Right lung (tissue), 5 donors: ENCODE measurements around the gene NDUFA6. TPM values are rescaled to one million over a fixed set of nuclear protein-coding genes. Genes with fewer than 3 reads are reported as not detected.
A peak's percentile ranks its signal among the peaks of the same experiment; 100 is the strongest.
"Not testable (repeated sequence)": the region's sequence is repeated elsewhere in the genome, so short reads cannot be mapped to it uniquely, and the experiment has no call there.

ENCODE experiments used
- DNase-seq, 2 donors: peaks; one replicate each; pipeline ENCODE4 v3.0.0-alpha.2; 2013
- polyA plus RNA-seq, 5 donors: library from polyadenylated mRNA; unstranded; fragments of 120-200 nt; gene quantifications; one replicate each; pipeline versions ENCODE4 v1.2.1 to v1.2.3, GENCODE V29; 2013; ENCODE audit warnings: inconsistent platforms in 1 of 5, low replicate concordance in 1 of 5; ENCODE audit not compliant: insufficient read length in 5 of 5, insufficient read depth in 1 of 5

Gene NDUFA6
- polyA plus RNA-seq, 5 donors: 69.4 to 117 (median 95.0) TPM

- DNase-seq: no peak
Measured at GRCh38 chr22:42073621-42074041, 16.9 kb downstream of the NDUFA6 start.

DNA sequence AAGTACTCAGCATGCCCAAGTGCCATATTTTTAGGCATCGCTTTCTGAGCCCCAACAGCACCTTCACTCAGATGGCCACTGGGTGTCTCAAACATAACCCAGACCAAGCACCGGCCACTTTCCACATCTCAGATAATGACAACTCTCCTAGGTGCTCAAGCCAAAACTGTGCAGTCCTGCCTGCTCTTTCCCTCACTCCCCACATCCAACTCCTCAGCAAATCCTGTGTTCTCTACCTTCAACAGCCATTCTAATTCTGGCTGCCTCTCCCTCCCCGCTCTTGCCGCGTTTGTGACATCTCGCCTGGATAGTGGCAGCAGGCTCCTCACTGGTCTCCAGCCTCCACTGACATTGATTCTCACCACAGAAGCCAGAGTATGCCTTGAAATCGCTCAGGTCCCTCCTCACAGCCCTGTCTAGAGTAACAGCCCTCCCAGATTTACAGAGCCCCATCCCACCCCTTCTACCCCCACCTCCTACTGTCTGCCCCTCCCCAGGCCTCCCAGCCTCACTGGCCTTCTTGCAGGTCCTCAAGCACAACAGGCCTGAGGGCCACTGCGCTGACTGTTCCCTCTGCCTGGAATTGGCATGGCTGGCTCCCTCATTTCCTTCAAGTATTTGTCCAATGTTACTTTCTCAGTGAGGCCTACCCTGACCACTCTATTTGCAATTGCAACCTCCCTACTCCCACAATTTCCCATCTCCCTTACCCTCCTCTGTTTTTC is 17.8 kb downstream of the NDUFA6 start:
- no peak for DNase-seq

- not testable (repeated sequence) for DNase-seq
Measured at GRCh38 chr22:42071508-42071907, 19.1 kb downstream of the NDUFA6 start.

DNA sequence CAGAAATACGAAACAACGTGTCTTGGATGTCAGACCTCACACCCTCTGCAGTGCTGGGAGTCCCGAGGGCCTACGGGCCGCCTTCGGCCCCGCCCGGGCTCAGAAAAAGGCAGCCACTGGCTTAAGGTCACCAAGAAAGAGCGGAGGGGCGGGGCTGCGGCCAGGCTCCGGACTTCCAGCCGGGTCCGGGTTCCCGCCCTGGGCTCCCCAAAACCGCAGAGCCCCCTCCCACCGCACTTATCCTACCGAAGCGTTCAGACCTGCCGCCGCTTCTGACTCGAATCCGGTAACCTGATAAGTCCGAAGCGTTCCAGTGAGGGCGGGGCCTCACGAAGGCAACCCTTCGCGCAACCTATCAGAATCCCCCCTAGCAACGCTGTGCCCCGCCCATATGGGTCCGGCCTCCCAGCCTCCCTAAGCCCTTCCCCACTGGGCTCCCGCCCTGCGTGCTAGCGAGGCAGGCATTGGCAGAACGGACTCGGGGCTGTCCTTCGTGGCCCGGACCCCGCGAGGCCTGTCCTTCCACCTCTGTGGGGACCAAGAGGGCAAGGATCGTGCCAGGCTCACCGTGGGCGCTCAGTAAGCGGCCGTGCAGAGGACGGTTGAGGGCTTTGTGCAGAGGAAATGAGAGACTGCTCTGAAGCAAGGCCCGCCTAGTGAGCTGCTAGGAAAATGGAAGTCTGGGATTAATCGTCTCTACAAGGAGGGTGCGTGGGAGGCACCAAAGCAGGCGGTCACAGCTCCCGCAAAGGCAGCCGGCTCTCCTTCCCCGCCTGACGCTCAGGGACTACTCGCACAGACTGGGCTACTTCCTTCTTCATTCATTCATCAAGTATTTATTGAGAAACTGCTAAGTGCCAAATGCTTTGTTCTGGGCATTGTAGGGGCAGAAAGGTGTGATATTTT is 19.8 kb downstream of the NDUFA6 start, which contains the start of gene NAGA:
Gene NAGA (minus strand): TSS at position 296 of the 906 bp plus-strand sequence. CDS start 515 bp downstream, outside the sequence.
- DNase-seq: peak; percentile 92 to 93

DNA sequence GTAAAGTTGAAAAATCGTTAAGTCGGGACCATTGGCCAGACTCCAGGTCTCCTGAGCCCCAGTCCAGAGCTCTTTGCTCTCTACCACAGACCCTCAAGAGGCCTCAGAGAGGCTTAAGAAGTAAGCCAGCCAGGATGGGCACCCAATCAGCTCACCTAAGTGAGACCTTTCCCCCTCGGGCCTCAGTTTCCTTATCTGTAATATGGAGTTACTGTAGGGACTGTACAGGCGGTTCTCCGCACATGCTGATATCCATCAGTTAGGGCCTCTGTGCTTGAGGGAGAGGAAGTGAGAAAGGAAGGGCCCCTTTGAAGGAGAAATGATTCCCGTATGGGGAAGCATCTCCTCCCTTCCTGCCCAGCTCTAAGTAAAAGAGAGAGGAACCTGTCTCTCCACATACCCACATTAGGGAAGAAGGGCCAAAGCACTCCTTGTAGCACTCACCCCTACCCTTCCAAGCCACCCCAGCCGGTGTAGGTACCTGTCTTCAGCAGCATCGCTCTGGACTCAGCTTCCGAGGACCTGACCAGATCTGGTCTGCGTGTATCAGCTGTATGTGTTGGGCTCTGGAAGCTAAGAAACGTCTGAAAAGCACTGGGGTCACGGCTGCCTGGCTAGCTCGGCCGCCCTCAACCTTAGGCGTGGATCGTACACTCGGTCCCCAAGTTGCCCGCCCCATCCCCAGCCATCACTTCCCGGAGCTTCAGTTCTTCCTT is 20.6 kb downstream of the NDUFA6 start:
- no peak for DNase-seq

DNA sequence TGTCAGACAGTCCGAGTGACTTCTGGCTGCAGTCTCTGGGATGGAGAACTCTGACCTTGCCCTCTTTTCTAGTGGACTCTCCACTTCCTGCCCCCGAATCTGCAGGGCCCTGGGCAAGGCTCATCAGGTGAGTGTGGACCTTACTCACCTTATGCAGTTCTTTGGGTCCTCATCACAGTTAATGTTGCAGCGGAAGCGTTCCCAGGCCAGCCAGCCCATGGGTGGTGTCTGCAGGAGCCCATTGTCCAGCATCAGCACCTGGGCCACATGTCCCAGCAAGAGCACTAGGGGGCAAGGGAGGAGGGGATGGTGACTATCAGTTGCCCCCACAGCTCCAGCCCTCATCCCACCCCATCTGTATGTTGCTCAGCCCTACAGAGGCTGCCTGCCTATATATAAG is 22.3 kb downstream of the NDUFA6 start:
- no peak for DNase-seq

GRCh38 chr22:42067671-42068251 is 22.8 kb downstream of the NDUFA6 start:
- DNase-seq: no peak

DNA sequence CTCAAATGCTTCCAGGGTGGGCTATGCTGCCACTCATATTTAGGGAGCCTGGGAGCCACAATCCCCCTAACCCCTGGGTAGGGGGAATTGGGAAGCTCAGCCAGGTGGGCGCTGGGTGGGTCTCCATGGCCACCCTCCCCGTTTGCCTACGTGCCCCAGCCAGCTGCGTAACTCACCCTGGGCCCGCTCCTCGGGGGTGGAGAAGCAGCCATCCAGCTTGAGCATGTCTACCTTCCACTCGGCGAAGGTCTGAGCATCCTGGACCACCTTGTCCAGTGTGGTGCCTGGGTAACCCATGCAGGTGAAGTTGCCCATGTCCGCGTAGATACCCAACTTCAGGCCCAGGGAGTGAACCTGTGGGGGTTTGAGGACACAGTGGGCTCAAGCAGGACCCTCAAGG is 23.6 kb downstream of the NDUFA6 start:
- no peak for DNase-seq

GRCh38 chr22:42066126-42066761 is 24.3 kb downstream of the NDUFA6 start:
- no peak for DNase-seq

DNA sequence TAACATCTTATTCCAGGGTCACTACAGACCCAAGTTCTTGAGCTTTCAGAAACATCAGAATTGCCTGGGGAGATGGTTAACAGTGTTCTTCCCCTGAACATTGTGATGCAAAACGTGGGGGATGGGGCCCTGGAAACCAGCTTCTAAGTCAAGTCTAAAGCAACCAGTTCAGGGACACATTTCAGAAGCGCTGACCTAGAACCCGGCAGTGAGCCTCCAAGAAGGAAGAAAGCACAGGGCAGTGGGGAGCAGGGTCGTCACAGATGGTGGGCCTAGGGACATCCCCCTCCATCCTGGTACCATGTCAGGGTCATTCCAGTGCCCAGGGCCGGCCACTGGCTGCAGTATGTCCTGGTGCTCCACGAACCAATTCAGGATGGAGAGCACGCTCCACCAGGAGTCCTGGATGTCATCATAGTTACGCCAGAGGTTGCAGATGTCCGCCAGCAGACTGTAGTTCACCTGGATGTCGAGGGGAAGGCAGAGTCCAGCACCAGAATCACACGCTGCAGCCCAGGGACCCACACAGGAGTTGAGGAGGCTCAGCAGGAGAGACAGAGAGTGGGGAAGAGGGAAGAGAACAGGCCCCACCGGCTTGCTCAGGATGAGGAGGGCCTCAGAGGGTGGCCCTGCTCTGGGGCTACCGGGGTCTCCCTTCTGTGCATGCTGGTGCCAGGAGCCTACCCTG is 25.0 kb downstream of the NDUFA6 start:
- DNase-seq: no peak

DNA sequence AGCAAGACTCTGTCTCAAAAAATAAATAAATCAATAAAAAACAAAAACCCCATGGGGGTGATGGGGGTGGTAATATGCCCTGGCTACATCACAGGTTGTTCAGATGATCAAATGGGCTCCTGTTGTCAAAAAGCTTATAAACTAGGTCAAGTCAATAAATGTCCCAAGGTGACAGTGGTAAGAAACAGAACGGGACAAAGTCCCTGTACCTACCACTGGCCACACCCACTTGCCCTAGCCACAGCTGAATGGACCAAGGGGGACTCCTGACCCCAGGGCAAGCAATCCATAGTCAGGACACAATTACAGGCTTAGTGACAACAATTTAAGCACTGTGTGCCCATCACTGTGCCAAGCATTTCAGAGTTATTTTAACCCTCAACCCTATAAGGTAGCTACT is 25.9 kb downstream of the NDUFA6 start:
- DNase-seq: no peak

- no peak for DNase-seq
Measured at GRCh38 chr22:42062506-42063170, 27.9 kb downstream of the NDUFA6 start.

DNA sequence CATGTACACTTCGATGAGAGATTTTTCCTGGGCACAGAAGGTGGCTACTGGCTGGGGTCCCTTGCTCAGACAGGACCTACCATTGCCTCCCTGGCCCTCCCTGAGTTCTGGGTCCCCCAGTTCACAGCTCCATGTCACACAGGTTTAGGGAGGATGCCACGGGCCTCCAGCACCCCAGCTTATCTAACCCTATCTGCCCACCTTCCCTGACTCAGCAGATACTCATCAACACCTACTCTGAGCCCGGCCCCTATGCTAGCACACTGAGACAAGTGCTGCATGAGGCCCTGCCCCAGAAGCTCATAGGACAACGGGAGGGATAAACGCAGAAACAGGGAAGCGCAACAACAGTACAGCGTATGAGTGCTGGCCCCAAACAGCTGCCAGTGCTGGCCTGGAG is 29.5 kb downstream of the NDUFA6 start:
- DNase-seq: no peak

DNA sequence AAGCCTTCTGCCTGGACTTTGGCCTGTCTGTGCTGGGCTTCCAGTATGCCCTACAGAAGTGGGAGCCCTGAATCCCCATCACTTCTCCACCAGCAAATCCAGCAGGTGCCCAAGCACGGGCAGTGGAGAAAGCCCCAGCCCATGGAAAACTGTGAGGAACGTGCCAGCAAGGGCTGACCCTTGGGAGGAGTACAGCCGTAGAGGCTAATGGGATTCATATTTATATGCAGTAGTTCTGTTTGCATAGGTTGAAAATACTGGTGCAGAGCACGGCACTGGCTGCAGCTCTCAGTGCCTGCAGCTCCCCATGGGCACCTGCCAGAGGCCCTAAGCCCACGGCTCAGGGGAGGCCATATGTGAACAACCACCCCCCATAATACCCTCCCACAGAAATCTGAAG is 30.1 kb downstream of the NDUFA6 start:
- DNase-seq: no peak

DNA sequence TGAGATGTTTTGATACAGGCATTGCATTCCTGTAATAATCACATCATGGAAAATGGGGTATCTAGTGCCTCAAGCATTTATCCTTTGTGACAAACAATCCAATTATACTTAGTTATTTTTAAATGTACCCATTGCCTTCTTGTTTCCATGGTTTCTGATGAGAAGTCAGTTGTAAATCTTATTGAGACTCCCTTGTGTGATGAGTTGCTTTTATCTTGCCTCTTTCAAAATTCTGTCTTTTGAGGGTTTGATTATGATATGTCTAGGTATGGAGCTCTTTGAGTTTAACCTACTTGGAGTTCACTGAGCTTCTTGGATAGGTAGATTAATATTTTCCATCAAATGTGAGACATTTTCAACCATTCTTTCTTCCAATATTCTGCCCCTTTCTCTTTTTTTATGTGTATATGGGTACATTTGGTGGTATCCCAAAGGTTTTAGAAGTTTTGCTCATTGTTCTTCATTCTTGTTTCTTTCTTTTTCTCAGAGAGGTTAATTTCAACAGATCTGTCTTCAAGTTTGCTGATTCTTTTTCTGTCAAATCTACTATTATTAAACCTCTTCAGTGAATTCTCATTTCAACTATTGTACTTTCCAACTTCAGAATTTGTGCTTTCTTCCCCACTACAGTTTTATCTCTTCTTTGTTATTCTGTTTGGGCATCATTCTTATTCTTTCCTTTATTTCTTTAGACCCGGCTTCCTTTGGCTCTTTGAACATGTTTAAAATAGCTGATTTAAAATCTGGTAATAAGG is 33.6 kb downstream of the NDUFA6 start:
- no peak for DNase-seq

DNA sequence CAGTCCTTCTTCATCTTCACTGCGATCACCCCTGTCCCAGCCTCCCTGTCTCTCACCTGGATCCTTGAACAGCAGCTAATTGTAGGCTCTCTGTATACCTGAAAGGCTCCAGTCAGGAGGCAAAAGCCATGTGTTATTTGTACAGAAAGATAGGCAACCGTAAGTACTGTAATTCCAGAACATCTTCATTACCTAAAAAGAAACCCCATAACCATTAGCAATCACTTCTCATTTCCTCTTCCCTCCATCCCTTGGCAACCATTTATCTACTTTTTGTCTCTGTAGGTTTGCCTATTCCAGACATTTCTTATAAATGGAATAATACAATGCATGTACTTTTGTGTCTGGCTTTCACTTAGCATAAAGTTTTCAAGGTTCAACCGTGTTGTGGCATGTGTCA is 37.8 kb downstream of the NDUFA6 start:
- no peak for DNase-seq

GRCh38 chr22:42050641-42051180 is 39.9 kb downstream of the NDUFA6 start:
- no peak for DNase-seq

DNA sequence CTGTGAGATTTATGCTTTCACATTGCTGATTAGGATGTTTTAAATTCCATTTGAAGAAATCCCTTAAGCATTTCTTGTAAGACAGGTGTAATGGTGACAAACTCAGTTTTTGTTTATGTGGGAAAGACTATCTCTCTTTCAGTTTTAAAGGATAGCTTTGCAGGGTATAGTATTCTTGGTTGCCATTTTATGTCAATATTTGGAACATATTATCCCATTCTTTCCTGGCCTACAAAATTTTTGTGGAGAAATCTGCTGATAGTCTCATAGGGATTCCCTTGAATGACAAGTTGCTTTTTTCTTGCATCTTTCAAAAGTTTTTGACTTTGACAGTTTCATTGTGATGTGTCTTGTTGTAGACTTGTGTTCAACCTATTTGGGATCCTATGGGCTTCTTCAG is 48.8 kb downstream of the NDUFA6 start:
- no peak for DNase-seq

DNA sequence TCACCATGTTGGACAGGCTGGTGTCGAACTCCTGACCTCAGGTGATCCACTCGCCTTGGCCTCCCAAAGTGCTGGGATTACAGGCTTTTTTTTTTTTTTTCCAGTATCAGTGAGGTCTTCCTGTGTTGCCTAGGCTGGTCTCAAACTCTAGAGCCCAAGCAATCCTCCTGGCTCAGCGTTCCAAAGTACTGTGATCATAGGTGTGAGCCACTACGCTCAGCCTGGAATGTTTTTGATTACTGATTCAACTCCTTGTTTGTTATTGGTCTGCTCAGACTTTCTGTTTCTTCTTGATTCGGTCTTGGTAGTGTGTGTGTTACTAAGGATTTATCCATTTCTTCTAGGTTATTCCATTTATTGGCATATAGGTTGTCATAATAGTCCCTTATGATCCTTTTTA is 51.3 kb downstream of the NDUFA6 start:
- DNase-seq: no peak
